Measurements from ENCODE around the gene ILKAP.

DNA sequence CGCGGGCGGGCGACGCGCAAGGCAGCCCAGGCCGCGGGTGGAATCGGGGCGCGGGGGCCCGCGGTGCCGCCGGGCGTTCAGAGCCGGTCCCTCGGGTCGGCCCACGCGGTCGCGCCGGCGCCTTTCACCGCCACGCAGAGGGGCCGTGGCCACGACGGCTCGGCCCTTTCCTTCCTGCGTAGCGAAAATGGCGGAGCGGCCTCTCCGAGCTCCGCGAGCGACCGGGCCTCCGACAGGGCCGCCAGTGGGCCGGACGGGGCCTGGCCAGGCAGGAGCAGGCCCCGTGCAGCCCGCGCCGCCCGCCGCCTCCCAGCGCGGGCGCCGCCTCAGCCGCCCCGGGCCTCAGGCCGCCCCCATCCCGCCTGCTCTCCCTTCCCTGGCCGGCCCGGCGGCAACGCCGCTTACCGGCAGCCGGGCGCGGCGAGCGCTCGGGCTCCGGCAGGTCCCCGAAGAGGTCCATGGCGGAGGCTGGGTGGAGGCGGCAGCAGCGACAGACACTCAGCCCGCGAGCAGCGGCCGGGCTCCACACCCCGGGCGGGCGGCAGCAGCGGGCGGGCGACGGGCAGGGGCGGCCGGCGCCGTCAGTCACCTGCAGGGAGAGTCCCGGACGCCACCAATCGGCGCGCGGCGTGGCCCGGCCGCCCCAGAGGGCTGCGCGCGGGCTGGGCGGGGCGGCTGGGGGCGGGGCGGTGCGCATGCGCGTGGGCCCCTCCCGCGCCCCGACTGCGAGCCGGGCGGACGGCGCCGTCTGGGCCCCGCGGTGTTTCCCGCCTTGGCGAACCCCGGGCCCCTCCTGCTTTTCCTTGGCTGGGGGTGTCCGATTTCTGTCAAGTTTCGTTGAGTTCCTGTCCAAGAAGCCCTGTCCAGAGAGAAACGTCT is at the start of gene ILKAP:
- TF ChIP-seq EZH2 (IDR thresholded peaks at IDR 0.05; ENCODE audit: insufficient read depth, poor library complexity, severe bottlenecking) (no peak), EZH2phosphoT487 (IDR thresholded peaks at IDR 0.05; ENCODE audit: insufficient read depth, low read depth) (no peak)

Data from GM23248 (cell line).